ENCODE measurements around the gene JMJD6.

GRCh38 chr17:76672270-76672851, 54.0 kb downstream of the JMJD6 start:
- TF ChIP-seq, protein P1, sequence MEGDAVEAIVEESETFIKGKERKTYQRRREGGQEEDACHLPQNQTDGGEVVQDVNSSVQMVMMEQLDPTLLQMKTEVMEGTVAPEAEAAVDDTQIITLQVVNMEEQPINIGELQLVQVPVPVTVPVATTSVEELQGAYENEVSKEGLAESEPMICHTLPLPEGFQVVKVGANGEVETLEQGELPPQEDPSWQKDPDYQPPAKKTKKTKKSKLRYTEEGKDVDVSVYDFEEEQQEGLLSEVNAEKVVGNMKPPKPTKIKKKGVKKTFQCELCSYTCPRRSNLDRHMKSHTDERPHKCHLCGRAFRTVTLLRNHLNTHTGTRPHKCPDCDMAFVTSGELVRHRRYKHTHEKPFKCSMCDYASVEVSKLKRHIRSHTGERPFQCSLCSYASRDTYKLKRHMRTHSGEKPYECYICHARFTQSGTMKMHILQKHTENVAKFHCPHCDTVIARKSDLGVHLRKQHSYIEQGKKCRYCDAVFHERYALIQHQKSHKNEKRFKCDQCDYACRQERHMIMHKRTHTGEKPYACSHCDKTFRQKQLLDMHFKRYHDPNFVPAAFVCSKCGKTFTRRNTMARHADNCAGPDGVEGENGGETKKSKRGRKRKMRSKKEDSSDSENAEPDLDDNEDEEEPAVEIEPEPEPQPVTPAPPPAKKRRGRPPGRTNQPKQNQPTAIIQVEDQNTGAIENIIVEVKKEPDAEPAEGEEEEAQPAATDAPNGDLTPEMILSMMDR (IDR thresholded peaks at IDR 0.05; ENCODE audit: insufficient read depth, low read length): no peak
- no peak for TF ChIP-seq SPI1 (IDR thresholded peaks at IDR 0.05; ENCODE audit: borderline replicate concordance, low read depth)

Data from HL-60 (cell line).